Activated CD4-positive, alpha-beta T cell treated with anti-CD3 and anti-CD28 coated beads, Interleukin-2, Interleukin-6, amounts not matched to agents 100 ng/mL and 50 ng/mL, durations not matched to agents 16 hours and 8 hours (primary cell): ENCODE results near the gene FCHO2.
"Not testable (repeated sequence)": the region's sequence is repeated elsewhere in the genome, so short reads cannot be mapped to it uniquely, and the experiment has no call there.

Experiments used
- DNase-seq: peaks from one replicate; pipeline ENCODE4 v3.0.0-alpha.2; 2020

Gene FCHO2

GRCh38 chr5:72955768-72956323, at the start of gene FCHO2:
Gene FCHO2, plus strand, starts transcription at chr5:72956041. Its CDS starts 56 bp downstream, at chr5:72956097.
- DNase-seq, result peak; percentile 97

DNA sequence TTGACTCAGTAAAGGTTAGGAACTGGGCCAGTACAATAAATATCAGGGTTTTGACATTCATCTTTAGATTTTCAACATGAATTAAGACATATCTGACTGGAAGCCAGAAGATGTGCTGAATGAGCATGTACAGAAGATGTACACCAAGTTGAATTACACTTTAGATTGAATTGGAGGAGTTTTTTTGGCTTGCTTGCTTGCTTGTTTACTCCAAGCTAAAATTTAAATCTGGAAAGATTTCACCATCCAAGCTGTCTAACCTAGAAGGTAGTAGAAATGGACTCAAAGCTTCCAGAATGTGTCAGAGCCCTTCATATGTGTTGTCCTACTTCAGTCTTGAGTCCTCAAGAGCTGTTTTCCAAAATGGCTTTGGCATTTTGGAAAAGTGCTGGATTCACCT, 49.0 kb upstream of the FCHO2 start:
- DNase-seq, result no peak

DNA sequence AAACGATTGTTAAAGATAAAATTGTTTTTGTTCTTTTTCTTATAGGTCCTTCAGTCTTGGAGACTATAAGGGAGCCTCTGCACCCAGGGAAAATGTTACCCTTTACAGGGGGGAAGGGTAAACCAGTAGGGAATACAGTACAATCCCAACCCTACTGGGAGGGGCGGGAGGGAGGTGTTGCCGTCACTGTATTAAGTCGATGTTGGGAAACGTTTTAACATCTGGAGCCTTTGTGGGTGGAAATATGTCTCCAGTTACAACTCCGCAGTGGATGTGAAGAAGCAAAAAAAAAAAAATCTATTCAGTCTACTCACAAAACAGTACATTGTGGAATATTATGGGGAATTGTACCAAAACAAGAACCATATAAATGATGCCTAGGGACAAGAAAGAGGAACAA, 47.2 kb upstream of the FCHO2 start:
- no peak for DNase-seq

DNA sequence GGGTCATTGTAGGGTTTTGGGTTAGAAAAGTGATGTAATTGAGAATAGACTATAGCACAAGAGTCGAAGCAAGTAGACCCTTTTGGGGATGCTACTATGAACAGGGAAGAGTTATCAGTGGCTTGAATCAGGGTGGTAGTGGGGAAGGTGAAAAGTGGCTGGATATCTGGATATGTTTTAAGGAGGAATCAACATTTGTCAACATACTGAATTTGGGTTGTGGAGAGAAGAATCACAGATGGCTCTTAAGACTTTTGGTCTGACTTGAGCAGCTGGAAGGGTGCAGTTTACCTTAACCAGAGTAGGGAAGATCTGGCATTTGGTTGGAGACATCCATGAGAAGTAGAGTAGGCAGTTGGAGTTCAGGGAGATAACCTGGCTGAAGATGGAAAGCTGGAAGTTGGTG, 38.5 kb upstream of the FCHO2 start:
- no peak for DNase-seq

GRCh38 chr5:72920690-72921502, 34.9 kb upstream of the FCHO2 start:
- no peak for DNase-seq

DNA sequence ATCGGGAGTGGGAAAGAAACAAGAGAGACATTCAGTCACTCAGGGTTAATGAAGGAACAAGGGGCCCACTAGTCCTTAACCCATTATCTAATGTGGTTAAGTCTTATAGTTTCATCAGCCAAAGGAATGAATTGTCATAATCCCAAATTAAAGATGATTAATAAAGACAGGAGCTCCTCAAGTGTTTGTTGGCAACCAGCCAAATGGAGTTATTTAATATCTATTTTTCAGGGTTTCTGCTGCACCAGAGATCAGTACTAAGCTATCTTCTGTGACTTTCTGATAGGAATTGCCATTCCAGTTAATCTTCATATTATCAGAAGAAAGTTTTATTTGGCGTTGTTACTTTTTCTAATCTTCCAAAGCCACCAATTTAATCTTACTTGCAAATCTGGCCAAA, 34.0 kb upstream of the FCHO2 start:
- DNase-seq, result no peak

DNA sequence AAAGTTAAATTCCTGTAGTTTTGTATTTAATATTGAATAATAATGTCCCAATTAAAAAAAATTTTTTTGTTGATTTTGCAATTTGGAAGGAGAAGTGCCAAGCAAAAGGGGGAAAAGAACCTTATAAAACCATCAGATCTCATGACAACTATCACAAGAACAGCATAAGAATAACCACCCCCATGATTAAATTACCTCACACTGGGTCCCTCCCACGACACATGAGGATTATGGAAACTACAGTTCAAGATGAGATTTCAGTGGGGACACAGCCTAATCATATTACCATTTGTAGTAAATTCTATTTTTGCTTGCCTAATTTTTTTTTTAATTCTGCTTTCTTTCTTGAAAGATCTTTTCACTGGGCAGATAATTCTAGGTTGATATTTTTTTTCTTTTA, 33.4 kb upstream of the FCHO2 start:
- no peak for DNase-seq

GRCh38 chr5:72925336-72926010, 30.4 kb upstream of the FCHO2 start:
- DNase-seq, result no peak

DNA sequence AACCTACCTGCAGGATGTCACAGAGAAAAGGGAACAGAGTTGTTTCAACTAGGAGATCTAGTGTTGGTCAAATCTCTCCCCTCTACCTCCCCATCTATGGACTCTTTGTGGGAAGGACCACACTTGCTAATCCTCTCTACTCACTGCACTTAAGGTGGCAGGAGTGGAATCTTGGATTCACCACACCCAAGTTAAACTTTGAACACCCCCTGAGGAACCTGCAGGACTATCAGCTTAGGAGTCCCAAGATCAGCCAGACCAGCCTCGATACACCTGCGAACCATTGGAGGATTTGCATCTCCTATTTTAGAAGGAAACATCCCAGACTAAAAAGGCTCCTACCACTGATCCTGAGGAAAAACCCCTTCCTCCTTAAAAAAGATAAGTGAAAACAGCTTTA, 23.2 kb upstream of the FCHO2 start:
- not testable (repeated sequence) for DNase-seq

DNA sequence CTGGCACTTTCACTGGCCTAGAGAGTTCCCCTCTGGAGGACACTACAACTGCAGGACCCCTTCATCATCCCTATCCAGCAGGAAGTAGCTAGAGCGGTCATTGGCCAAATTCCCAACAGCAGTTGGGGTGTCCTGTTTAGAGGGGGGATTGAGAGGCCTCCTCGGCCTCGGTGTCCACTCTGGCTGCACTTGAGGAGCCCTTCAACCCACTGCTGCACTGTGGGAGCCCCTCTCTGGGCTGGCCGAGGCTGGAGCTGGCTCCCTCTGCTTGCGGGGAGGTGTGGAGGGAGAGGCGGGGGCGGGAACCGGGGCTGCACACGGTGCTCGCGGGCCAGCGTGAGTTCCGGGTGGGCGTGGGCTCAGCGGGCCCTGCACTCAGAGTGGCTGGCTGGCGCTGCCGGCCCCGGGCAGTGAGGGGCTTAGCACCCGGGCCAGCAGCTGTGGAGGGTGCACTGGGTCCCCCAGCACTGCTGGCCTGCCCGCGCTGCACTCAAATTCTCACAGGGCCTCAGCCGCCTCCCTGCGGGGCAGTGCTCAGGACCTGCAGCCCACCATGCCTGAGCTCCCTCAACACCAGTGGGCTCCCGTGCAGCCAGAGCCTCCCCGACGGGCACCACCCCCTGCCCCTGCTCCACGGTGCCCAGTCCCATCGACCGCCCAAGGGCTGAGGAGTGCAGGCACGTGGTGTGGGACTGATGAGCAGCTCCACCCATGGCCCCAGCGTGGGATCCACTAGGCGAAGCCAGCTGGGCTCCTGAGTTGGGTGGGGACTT, 20.7 kb upstream of the FCHO2 start:
- DNase-seq, result not testable (repeated sequence)

DNA sequence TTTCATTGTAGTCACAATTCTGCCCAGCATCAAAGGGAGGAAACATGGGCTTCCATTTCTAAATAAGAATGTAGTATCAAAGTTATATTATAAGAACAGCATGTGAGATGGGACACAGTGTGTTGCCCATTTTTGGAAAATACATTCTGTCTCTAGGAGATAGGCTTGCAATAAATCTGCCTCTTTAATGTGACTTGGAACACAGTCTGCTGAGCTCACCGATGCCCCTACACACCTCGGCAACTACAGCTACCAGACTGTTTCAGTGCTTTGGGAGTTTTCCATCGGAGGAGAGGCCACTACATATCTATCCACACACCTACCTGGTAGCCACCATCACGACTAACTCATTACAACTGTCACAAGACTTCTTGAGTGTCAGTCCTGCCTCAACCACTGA, 18.9 kb upstream of the FCHO2 start:
- DNase-seq, result no peak

DNA sequence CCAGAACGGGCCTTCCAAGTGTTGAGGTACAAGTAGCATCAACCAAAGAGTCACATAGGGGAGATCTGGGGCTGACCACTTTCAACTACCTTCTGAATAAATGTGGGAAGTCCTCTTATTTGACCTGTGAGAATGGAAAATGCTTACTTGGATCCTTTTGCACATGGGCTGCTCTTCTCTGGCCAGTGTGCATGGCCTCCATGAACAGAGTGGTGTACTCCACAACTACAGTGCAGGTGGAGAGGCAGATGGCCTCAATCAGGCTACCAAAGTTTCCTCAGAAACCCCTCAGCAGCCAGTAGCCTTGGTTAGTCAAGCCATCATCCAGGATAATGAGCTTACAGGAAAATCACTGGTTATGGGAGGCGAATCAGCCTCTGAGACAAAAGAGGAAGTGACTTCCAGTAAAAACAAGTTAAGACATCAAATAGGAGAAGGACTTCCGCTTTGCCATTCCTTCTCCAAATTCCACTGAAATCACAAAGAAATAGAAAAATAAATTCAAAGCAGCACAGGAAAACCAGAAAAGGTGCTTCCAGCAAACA, 18.3 kb upstream of the FCHO2 start:
- no peak for DNase-seq

DNA sequence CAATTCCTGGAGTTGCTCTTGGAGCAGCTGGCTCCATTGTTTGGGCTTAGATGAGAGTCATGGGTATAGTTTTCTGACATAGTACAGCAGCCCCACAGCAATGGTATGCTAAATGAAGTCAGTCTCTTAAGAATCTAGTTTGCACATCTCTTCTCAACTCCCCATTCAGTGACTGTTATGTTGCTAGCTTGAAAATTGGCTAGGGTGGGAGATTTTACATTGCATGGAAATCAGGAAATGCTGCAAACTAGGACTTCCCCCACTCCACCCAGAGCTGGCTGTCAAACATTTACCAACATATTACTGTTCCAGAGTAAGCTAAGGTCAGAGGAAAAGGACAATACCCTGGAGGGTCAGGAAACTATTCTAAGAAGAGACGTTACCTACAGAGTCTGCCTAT, 17.6 kb upstream of the FCHO2 start:
- no peak for DNase-seq

GRCh38 chr5:72940082-72940481, 15.8 kb upstream of the FCHO2 start:
- no peak for DNase-seq

GRCh38 chr5:72943307-72943706, 12.5 kb upstream of the FCHO2 start:
- DNase-seq, result no peak

DNA sequence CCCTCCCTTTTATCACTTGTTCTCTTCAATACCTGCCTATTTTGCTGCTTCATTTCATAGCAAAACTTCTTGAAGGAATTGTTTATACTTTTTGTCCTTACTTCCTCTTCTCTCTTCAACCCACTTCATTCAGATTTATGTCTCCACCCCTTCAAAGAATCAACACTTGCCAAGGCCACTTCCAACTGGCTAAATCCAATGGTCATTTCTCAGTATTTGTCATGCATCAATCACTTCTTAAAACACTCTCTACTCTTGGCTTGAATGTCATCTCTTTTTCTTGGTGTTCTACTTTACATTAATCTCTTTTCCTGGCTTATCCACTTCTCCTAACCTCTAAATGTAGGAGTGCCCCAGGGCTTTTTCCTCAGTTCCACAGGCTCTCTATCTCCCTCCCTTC, 8.3 kb upstream of the FCHO2 start:
- no peak for DNase-seq

DNA sequence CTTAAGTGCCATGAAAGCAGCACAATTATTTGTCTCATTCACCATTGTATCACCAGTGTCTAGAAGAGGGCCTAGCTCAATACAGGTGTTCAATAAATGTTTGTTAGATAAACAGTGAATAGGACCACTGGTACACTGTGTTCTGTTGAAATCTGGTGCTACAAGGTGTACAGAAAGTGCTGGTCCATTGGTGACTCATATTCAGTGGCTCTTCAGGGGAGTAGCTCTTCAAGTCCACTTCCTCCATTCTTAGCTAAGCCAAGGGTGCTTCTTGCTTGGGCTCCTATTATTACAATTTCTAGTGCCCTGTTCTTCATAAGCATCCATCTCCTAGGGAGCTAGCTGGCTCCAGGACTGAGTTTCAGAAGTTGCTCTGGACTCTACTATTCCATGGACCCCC, 6.4 kb upstream of the FCHO2 start:
- no peak for DNase-seq

GRCh38 chr5:72951671-72952468, 4.0 kb upstream of the FCHO2 start:
- no peak for DNase-seq

DNA sequence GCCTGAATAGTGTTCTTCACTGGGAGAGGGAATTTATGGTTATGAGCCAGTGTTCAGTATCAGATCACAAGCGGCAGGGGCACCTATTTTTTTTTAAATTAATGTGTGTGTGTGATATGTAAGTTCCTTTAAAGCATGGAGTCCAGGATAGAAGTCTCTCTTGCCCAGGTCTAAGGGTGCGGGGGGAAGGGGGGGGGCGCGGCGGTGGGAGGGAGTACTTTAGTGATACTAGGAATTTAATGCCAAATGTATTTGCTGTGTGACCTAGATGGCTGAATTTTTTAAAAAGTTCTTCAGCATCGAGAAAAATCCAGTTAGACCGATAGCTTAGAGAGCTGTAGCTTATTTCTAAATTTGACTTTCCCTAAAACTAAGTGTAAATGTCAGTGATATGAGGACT, 1.5 kb upstream of the FCHO2 start:
- DNase-seq, result no peak

GRCh38 chr5:72955143-72955767, 586 bp upstream of the FCHO2 start:
- DNase-seq, result no peak

GRCh38 chr5:72956324-72957140, 691 bp downstream of the FCHO2 start:
- DNase-seq, result peak; percentile 11
